ENCODE results near the gene GPR87. TPM values are rescaled to one million over a fixed set of nuclear protein-coding genes. Genes with fewer than 3 reads are reported as not detected.

Gene GPR87
- total and polyA plus RNA-seq, 9 of the 15 experiments (the other 6 are each of a cell fraction or from before 2014, with no cell fraction given), result not detected

GRCh38 chr3:151318313-151318712 lies 1.7 kb upstream of the GPR87 start:
- H3K4me1 ChIP-seq (replicated peaks in 1 of 2; ENCODE audit: control insufficient read depth in 2 of 2, insufficient read depth in 2 of 2, low read length in 2 of 2), result no peaks in the 10 kb centered on the region
- in situ Hi-C loops (cut with MboI) (no loop called here), intact Hi-C loops (cut with micrococcal nuclease) (no loop called here)
- DNase-seq (ENCODE audit: extremely low read depth in 1 of 4, low spot score in 3 of 4) (no peak), ATAC-seq (no peak), FAIRE-seq (no peak)
- CTCF ChIA-PET (ENCODE audit: low intra/inter-chr PET ratio), result no interaction called here
- H3K9me3 ChIP-seq (replicated peaks; ENCODE audit: control insufficient read depth, insufficient read depth, low read depth, low read length), result no peaks in the 10 kb centered on the region
- POLR2A ChIA-PET, result no interaction called here
- H3K4me2 ChIP-seq (ENCODE audit: insufficient read depth, low read length), result no peak overlapping the region
- TF ChIP-seq MCM2 (IDR thresholded peaks at IDR 0.05; ENCODE audit: low read depth), result no peak
- no peak for TF ChIP-seq ZNF449 (CRISPR knock-in tag; IDR thresholded peaks at IDR 0.05)
- no peak for TF ChIP-seq ASH1L (IDR thresholded peaks at IDR 0.05; ENCODE audit: borderline replicate concordance, low read depth, partially characterized antibody)
- TF ChIP-seq ELK3 (CRISPR knock-in tag; IDR thresholded peaks at IDR 0.05), result no peak
- TF ChIP-seq LARP7 (IDR thresholded peaks at IDR 0.05), result no peak
- TF ChIP-seq RFX1 (IDR thresholded peaks at IDR 0.05), result no peak
- no peak for TF ChIP-seq ZBTB1 (CRISPR knock-in tag; IDR thresholded peaks at IDR 0.05; ENCODE audit: borderline replicate concordance, low read depth)
- TF ChIP-seq UBTF (IDR thresholded peaks at IDR 0.05; ENCODE audit: borderline replicate concordance in 1 of 2, low read depth in 2 of 2, low read length in 2 of 2), result no peak
- TF ChIP-seq CBFA2T3 (IDR thresholded peaks at IDR 0.05), result no peak
- TF ChIP-seq RBM34 (IDR thresholded peaks at IDR 0.05; ENCODE audit: borderline replicate concordance, insufficient read depth, low read length), result no peak
- TF ChIP-seq ZNF277 (CRISPR knock-in tag; IDR thresholded peaks at IDR 0.05; ENCODE audit: borderline replicate concordance), result no peak
- TF ChIP-seq E2F1 (CRISPR knock-in tag; IDR thresholded peaks at IDR 0.05), result no peak
- TF ChIP-seq HBP1 (CRISPR knock-in tag; IDR thresholded peaks at IDR 0.05), result no peak
- no peak overlapping the region for H3K9ac ChIP-seq (ENCODE audit: insufficient read depth in 1 of 2, low read depth in 2 of 2, low read length in 2 of 2)
- H3K9me1 ChIP-seq (ENCODE audit: control insufficient read depth, insufficient read depth, low read length), result no peaks in the 10 kb centered on the region
- peaks cover 2 to 8% of the 10 kb centered on the region in 2 experiments; a peak in 3 of 5 replicates for H3K27me3 ChIP-seq (ENCODE audit: control insufficient read depth in 2 of 2, insufficient read depth in 2 of 2, low read length in 2 of 2)
- no peaks in the 10 kb centered on the region for H3K36me3 ChIP-seq (ENCODE audit: control insufficient read depth, insufficient read depth, low read length)
- no peaks in the 10 kb centered on the region for H4K20me1 ChIP-seq (replicated peaks; ENCODE audit: control insufficient read depth, insufficient read depth, low read length)
- H2AFZ ChIP-seq (ENCODE audit: low read depth, low read length), result no peak overlapping the region
- no peaks in the 10 kb centered on the region for H3K79me2 ChIP-seq (ENCODE audit: control insufficient read depth, insufficient read depth, low read length)
- H3K27ac ChIP-seq (ENCODE audit: extremely low read depth, low read depth, low read length), result no peak overlapping the region
- no TSS peak for BruUV-seq (replicated peaks)
- H3K4me3 ChIP-seq, result no peak overlapping the region

All from K562 (cell line).